GM12874 (cell line): ENCODE measurements around the gene CD6.

Source experiments
- CTCF ChIP-seq: IDR thresholded peaks from 2 replicates; pipeline ENCODE4 v1.5.1; 2011; ENCODE audit warnings: low read depth, mild to moderate bottlenecking, control low read depth, low read length, moderate library complexity; ENCODE audit not compliant: insufficient read depth

The CD6 gene

GRCh38 chr11:60935676-60936442 is 35.6 kb upstream of the CD6 start:
- TF ChIP-seq CTCF: no peak

GRCh38 chr11:60936467-60937143 is 34.9 kb upstream of the CD6 start:
- no peak for TF ChIP-seq CTCF

- TF ChIP-seq CTCF: no peak
Measured at GRCh38 chr11:60937144-60937527, 34.3 kb upstream of the CD6 start.

- TF ChIP-seq CTCF: no peak
Measured at GRCh38 chr11:60937811-60938210, 33.7 kb upstream of the CD6 start.

GRCh38 chr11:60938500-60938899 is 33.0 kb upstream of the CD6 start:
- TF ChIP-seq CTCF: no peak

GRCh38 chr11:60939301-60939700 is 32.2 kb upstream of the CD6 start:
- no peak for TF ChIP-seq CTCF

GRCh38 chr11:60939855-60940254 is 31.6 kb upstream of the CD6 start:
- no peak for TF ChIP-seq CTCF
